Activated naive CD8-positive, alpha-beta T cell treated with anti-CD3 and anti-CD28 coated beads, Interleukin-2, amount 10 ng/mL, durations not matched to agents 7 days and 5 days (primary cell): ENCODE data around the gene SH3GLB1. TPM values are rescaled to one million over a fixed set of nuclear protein-coding genes. Genes with fewer than 3 reads are reported as not detected.

ENCODE experiments used
- ATAC-seq: fragments of 150-1000 bp; cut with Tn5 transposase; one replicate; pipeline ENCODE4 v1.10.0; 2021; ENCODE audit warnings: low read depth, moderate library complexity
- POLR2A ChIA-PET: fragments of 350-600 bp; sonication (Branson Sonifier 250); formaldehyde crosslinking; loops from one replicate; lab custom pipeline; 2021; ENCODE audit warnings: antibody characterized with exemption; lab: Charles Lee
- DNase-seq: peaks from one replicate; pipeline ENCODE4 v3.0.0; 2021
- H3K27ac Mint-ChIP-seq: one replicate; pipeline ENCODE4 v1.8.0; 2022; ENCODE audit warnings: mild to moderate bottlenecking, mixed read lengths
- H3K27me3 Mint-ChIP-seq: one replicate; pipeline ENCODE4 v1.8.0; 2022; ENCODE audit warnings: mild to moderate bottlenecking, moderate library complexity, mixed read lengths
- H3K36me3 Mint-ChIP-seq: one replicate; pipeline ENCODE4 v1.8.0; 2021; ENCODE audit warnings: mild to moderate bottlenecking, mixed read lengths
- H3K4me1 Mint-ChIP-seq: one replicate; pipeline ENCODE4 v1.8.0; 2021; ENCODE audit warnings: mixed read lengths
- H3K4me3 Mint-ChIP-seq: one replicate; pipeline ENCODE4 v1.8.0; 2022; ENCODE audit warnings: mild to moderate bottlenecking, moderate library complexity, mixed read lengths
- H3K9me3 Mint-ChIP-seq: one replicate; pipeline ENCODE4 v1.8.0; 2021; ENCODE audit warnings: mixed read lengths
- total RNA-seq, 2 experiments: library from RNA; stranded (reverse); gene quantifications; one replicate each; pipeline ENCODE4 v1.2.3, GENCODE V29; 2021

SH3GLB1 gene
- total RNA-seq, 2 experiments from 2014 or later: 62.4 to 71.0 TPM

DNA sequence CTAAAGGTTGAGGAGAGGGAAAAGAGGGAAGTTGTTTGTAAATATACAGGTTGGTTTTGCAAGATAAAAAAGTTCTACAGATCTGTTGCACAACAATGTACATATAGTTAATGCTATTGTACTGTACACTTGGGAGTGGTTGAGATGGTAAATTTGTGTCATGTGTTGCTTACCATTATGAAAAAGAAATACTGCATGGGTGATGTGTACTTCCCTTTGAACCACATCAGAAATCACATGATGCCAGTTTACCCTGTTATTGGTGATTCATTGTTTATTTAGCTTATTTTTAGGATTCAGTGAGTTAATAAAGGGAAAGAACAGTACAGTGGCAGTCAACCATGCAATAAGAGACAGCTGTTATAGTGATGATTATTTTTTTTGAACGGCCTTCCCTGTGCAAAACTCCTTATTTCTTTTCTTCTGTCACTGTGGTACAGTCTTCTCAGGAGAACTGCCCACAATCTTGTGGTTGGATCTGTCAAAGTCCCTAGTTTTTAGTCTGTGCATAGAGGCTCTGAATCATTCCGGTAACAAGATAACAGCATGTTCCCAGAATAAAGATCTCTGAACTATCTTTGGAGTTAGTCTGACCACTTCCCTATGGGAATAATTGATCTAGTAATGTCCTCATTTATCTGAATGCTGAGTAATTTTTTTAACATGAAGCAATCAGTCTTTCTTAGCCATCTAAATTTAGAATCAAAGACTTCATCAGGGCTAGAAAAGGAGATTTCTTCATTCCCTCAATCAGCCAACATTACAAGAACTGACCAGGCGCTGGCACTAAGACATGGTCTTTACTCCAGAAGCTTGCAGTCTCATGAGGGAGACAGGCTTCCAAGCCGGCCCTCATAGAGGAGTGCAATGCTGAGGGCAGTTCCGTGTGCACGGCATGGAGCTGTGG is 84.2 kb downstream of the SH3GLB1 start:
- DNase-seq: no peak
- H3K4me1 Mint-ChIP-seq: peaks cover 2% of the 10 kb centered on the region
- H3K27ac Mint-ChIP-seq: no peak overlapping the region
- POLR2A ChIA-PET: no interaction called here
- no peak overlapping the region for H3K4me3 Mint-ChIP-seq
- peaks cover 4% of the 10 kb centered on the region for H3K27me3 Mint-ChIP-seq
- no peaks in the 10 kb centered on the region for H3K36me3 Mint-ChIP-seq
- peaks cover 2% of the 10 kb centered on the region for H3K9me3 Mint-ChIP-seq
- ATAC-seq: no peak

- POLR2A ChIA-PET: no interaction called here
- H3K4me1 Mint-ChIP-seq: peaks cover 2% of the 10 kb centered on the region
- no peak overlapping the region for H3K27ac Mint-ChIP-seq
- H3K4me3 Mint-ChIP-seq: no peak overlapping the region
- no peaks in the 10 kb centered on the region for H3K27me3 Mint-ChIP-seq
- ATAC-seq (no peak), DNase-seq (no peak)
- no peaks in the 10 kb centered on the region for H3K36me3 Mint-ChIP-seq
- H3K9me3 Mint-ChIP-seq: no peaks in the 10 kb centered on the region
These were observed 90.9 kb downstream of the SH3GLB1 start for GRCh38 chr1:86795316-86795715.

Other genes starting within 250 kb of the SH3GLB1 start
- not detected for gene CLCA1, start 235.6 kb upstream of the SH3GLB1 start, total RNA-seq
- not detected for gene CLCA4, start 157.5 kb upstream of the SH3GLB1 start, total RNA-seq
- gene SELENOF, start 209.6 kb downstream of the SH3GLB1 start, total RNA-seq: 100 to 1,000 TPM; 137 to 138 TPM
- 10 to 100 TPM; 16.8 to 18.6 TPM for gene HS2ST1, start 210.1 kb downstream of the SH3GLB1 start, total RNA-seq